HuH-7.5 (cell line): Measurements from ENCODE around the gene RSPH9.

ENCODE experiments used
- DNase-seq: peaks from one replicate; pipeline ENCODE4 v3.0.0; 2011; ENCODE audit warnings: low spot score

The RSPH9 gene

GRCh38 chr6:43668151-43669028 lies 23.6 kb downstream of the RSPH9 start:
- peak; percentile 44 for DNase-seq

- no peak for DNase-seq
Measured at GRCh38 chr6:43669050-43669921, 24.4 kb downstream of the RSPH9 start.

- DNase-seq = no peak
Measured at GRCh38 chr6:43669922-43670622, 25.2 kb downstream of the RSPH9 start.

- no peak for DNase-seq
Measured at GRCh38 chr6:43670623-43670986, 25.8 kb downstream of the RSPH9 start.

- DNase-seq = no peak
Measured at GRCh38 chr6:43671011-43671800, 26.4 kb downstream of the RSPH9 start.

GRCh38 chr6:43671801-43672690 lies 27.2 kb downstream of the RSPH9 start:
- DNase-seq = no peak

- no peak for DNase-seq
Measured at GRCh38 chr6:43673444-43674084, 28.7 kb downstream of the RSPH9 start.

- no peak for DNase-seq
Measured at GRCh38 chr6:43674291-43674690, 29.5 kb downstream of the RSPH9 start.

GRCh38 chr6:43674921-43675320 lies 30.1 kb downstream of the RSPH9 start:
- no peak for DNase-seq

- DNase-seq = no peak
Measured at GRCh38 chr6:43676962-43677606, 32.2 kb downstream of the RSPH9 start.

- no peak for DNase-seq
Measured at GRCh38 chr6:43677759-43678158, 32.9 kb downstream of the RSPH9 start.

- DNase-seq = no peak
Measured at GRCh38 chr6:43678341-43678740, 33.5 kb downstream of the RSPH9 start.

- no peak for DNase-seq
Measured at GRCh38 chr6:43679057-43679456, 34.2 kb downstream of the RSPH9 start.

GRCh38 chr6:43680308-43681200 lies 35.7 kb downstream of the RSPH9 start:
- no peak for DNase-seq

- DNase-seq = no peak
Measured at GRCh38 chr6:43681303-43681702, 36.5 kb downstream of the RSPH9 start.

- no peak for DNase-seq
Measured at GRCh38 chr6:43682724-43683429, 38.0 kb downstream of the RSPH9 start.

- DNase-seq = no peak
Measured at GRCh38 chr6:43683708-43684455, 39.0 kb downstream of the RSPH9 start.
